Mesenchymal stem cell (in vitro differentiated cells and primary cell): ENCODE data around the gene NET1. TPM values are rescaled to one million over a fixed set of nuclear protein-coding genes. Genes with fewer than 3 reads are reported as not detected.

Source experiments
- DNase-seq: peaks from one replicate; pipeline ENCODE4 v3.0.0-alpha.2; 2013
- H2AFZ ChIP-seq: one replicate; pipeline ENCODE4 v1.6.1; 2013; ENCODE audit warnings: low read depth, mild to moderate bottlenecking, control low read depth, inconsistent platforms, low read length, moderate library complexity
- H2AK5ac ChIP-seq: 2 replicates; pipeline ENCODE4 v1.6.1; 2013; ENCODE audit warnings: low read length, moderate library complexity, mild to moderate bottlenecking, inconsistent platforms; ENCODE audit not compliant: severe bottlenecking
- H2BK120ac ChIP-seq: one replicate; pipeline ENCODE4 v1.6.1; 2013; ENCODE audit warnings: low read depth, mild to moderate bottlenecking, inconsistent platforms, low read length, moderate library complexity
- H2BK12ac ChIP-seq, 2 experiments: one replicate each; pipeline ENCODE4 v1.6.1; 2013; ENCODE audit warnings: inconsistent platforms in 2 of 2, low read length in 2 of 2, mild to moderate bottlenecking in 2 of 2, moderate library complexity in 2 of 2, control low read depth in 1 of 2
- H2BK15ac ChIP-seq: one replicate; pipeline ENCODE4 v1.6.1; 2013; ENCODE audit warnings: mild to moderate bottlenecking, low read depth, inconsistent platforms; ENCODE audit not compliant: poor library complexity, severe bottlenecking
- H2BK5ac ChIP-seq: 2 replicates; pipeline ENCODE4 v1.6.1; 2013; ENCODE audit warnings: low read depth, mild to moderate bottlenecking, low read length, control low read depth, inconsistent platforms; ENCODE audit not compliant: poor library complexity, severe bottlenecking
- H3K14ac ChIP-seq, 2 experiments: one replicate each; pipeline ENCODE4 v1.6.1; 2013; ENCODE audit warnings: inconsistent platforms in 2 of 2, low read length in 2 of 2, control low read depth in 1 of 2, mild to moderate bottlenecking in 1 of 2, moderate library complexity in 1 of 2
- H3K18ac ChIP-seq, 2 experiments: one replicate each; pipeline ENCODE4 v1.6.1; 2013; ENCODE audit warnings: inconsistent platforms in 2 of 2, low read length in 2 of 2, control low read depth in 1 of 2, low read depth in 1 of 2, mild to moderate bottlenecking in 1 of 2
- H3K23ac ChIP-seq, 2 experiments: one replicate each; pipeline ENCODE4 v1.6.1; 2013; ENCODE audit warnings: inconsistent platforms in 2 of 2, low read length in 2 of 2, mild to moderate bottlenecking in 2 of 2, moderate library complexity in 2 of 2, control low read depth in 1 of 2
- H3K27ac ChIP-seq: 2 replicates; pipeline ENCODE4 v1.5.1; 2013; ENCODE audit warnings: mild to moderate bottlenecking, moderate library complexity, low read length, control low read depth, inconsistent platforms; ENCODE audit not compliant: poor library complexity, severe bottlenecking
- H3K27me3 ChIP-seq, 2 experiments: 2 replicates each; pipeline versions ENCODE4 v1.6.1 to v1.7.0; 2013; ENCODE audit warnings: low read length in 2 of 2, mild to moderate bottlenecking in 2 of 2, moderate library complexity in 2 of 2, control low read depth in 1 of 2, inconsistent platforms in 1 of 2; ENCODE audit not compliant: control insufficient read depth in 1 of 2, insufficient read depth in 1 of 2
- H3K36me3 ChIP-seq, 2 experiments: 2 replicates each; pipeline versions ENCODE4 v1.6.1 to v1.7.0; 2013; ENCODE audit warnings: low read length in 2 of 2, control low read depth in 1 of 2, inconsistent platforms in 1 of 2, low read depth in 1 of 2, mild to moderate bottlenecking in 1 of 2; ENCODE audit not compliant: insufficient read depth in 2 of 2, control insufficient read depth in 1 of 2
- H3K4ac ChIP-seq, 2 experiments: one replicate each; pipeline ENCODE4 v1.6.1; 2013; ENCODE audit warnings: inconsistent platforms in 2 of 2, low read length in 2 of 2, mild to moderate bottlenecking in 2 of 2, moderate library complexity in 2 of 2, control low read depth in 1 of 2, low read depth in 1 of 2
- H3K4me1 ChIP-seq: 2 replicates; pipeline ENCODE4 v1.6.1; 2013; ENCODE audit warnings: low read depth, low read length, control low read depth; ENCODE audit not compliant: control insufficient read depth, insufficient read depth
- H3K4me2 ChIP-seq: 2 replicates; pipeline ENCODE4 v1.6.1; 2013; ENCODE audit warnings: low read length, mild to moderate bottlenecking, inconsistent platforms; ENCODE audit not compliant: poor library complexity, severe bottlenecking
- H3K4me3 ChIP-seq, 2 experiments: 2 replicates each; pipeline versions ENCODE4 v1.5.1 to v1.7.0; 2013; ENCODE audit warnings: low read length in 2 of 2, mild to moderate bottlenecking in 2 of 2, control low read depth in 1 of 2, low read depth in 1 of 2; ENCODE audit not compliant: insufficient read depth in 1 of 2
- H3K79me1 ChIP-seq: replicated peaks from 2 replicates; pipeline ENCODE4 v1.6.1; 2013; ENCODE audit warnings: mild to moderate bottlenecking, control low read depth, low read length, inconsistent platforms; ENCODE audit not compliant: poor library complexity, severe bottlenecking
- H3K9ac ChIP-seq: 2 replicates; pipeline ENCODE4 v1.7.0; 2013; ENCODE audit warnings: mild to moderate bottlenecking, low read length, moderate library complexity
- H3K9me3 ChIP-seq: 2 replicates; pipeline ENCODE4 v1.7.0; 2013; ENCODE audit warnings: mild to moderate bottlenecking, low read length; ENCODE audit not compliant: control insufficient read depth
- H4K8ac ChIP-seq: one replicate; pipeline ENCODE4 v1.6.1; 2013; ENCODE audit warnings: inconsistent platforms, mild to moderate bottlenecking, low read length, moderate library complexity
- H4K91ac ChIP-seq: one replicate; pipeline ENCODE4 v1.6.1; 2013; ENCODE audit warnings: mild to moderate bottlenecking, low read length, inconsistent platforms
- WGBS: methylation state at CpG from one replicate; pipeline ENCODE4 v1.1.7; 2013; ENCODE audit warnings: mixed read lengths; 5-methylcytosine and 5-hydroxymethylcytosine counted together
- polyA plus RNA-seq, 2 experiments: library from polyadenylated mRNA; stranded (reverse); fragments of 200-250 nt; gene quantifications; one replicate each; pipeline ENCODE4 v1.2.3, GENCODE V29; 2013

NET1 gene
- 10.2 TPM for polyA plus RNA-seq (2013, experiment 1 of 2)
- 10.9 TPM for polyA plus RNA-seq (2013, experiment 2 of 2)

DNA sequence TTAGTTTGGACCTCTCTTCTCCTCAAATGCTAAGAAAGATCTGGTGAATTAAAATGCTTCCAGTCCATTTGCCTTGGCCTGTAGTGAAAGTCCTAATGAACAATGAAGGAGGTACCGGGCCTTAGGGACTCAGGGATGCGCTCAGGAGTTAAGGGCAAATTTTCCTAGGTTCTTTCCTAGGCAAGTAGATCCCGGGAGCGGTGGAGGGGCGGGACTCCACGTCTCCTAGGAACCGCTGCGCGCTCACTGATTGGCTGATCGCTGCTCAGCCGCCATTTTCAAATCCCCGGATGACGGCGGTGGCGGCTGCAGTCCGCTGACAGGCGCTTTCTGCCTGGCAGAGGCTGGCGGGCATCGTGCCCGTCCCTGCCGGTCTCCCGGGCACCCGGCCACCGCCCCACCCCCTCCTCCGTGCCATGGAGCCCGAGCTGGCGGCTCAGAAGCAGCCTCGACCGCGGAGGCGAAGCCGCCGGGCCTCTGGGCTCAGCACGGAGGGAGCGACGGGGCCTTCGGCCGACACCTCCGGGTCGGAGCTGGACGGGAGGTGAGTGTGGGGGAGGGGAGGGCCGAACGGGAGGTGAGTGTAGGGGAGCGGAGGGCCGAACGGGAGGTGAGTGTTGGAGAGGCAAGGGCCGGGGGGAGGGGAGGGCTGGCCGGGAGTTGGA, at the start of gene NET1:
TSS of gene NET1 (plus strand) at position 281 of the 665 bp plus-strand sequence. CDS start at position 417, 136 bp downstream.
- Histone ChIP-seq H3K4me3 (peak within 1 kb of the TSS; percentile 80 to 87), H3K4ac (no peak within 1 kb of the TSS), H3K36me3 (peaks cover 0 to 3% of the 10 kb centered on the region in 2 experiments), H2AFZ (no peak within 1 kb of the TSS), H3K14ac (no peak within 1 kb of the TSS), H4K91ac (no peak within 1 kb of the TSS), H3K9me3 (no peaks in the 10 kb centered on the region), H2BK5ac (no peak within 1 kb of the TSS), H3K9ac (peak within 1 kb of the TSS; percentile 80), H2BK15ac (no peak within 1 kb of the TSS), H3K27ac (no peak within 1 kb of the TSS), H3K79me1 (peaks cover 9% of the 10 kb centered on the region), H3K27me3 (peaks cover 0 to 6% of the 10 kb centered on the region in 2 experiments), H3K4me2 (peak within 1 kb of the TSS; percentile 74), H3K23ac (no peak within 1 kb of the TSS), H2BK12ac (no peak within 1 kb of the TSS), H3K4me1 (no peaks in the 10 kb centered on the region), H2BK120ac (no peak within 1 kb of the TSS), H3K18ac (peak within 1 kb of the TSS in 1 of 2 experiments; percentile 50), H4K8ac (no peak within 1 kb of the TSS), H2AK5ac (no peak within 1 kb of the TSS)
- under 1% methylated on average over 35 of the region's 48 CpGs for WGBS
- peak; percentile 89 for DNase-seq

DNA sequence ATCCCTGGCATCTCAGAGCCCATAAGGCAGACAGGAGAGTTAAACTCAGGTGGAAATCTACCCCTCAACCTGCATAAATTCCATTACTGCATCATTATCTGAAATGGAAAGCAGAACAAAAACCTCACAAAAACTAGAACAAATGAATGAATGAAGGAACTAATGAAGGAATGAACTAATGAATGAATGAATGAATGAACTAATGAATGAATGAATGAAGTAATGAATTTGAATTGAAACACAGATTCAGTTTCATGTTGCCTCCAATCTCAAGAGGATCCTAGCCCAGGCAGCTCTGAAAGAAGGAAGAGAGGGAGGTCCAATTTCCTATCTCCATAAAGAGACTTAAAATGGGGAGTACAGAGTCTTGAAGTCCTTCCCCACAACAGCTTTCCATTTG, 49.5 kb upstream of the NET1 start:
- no peak overlapping the region for H2AK5ac ChIP-seq
- H2BK12ac ChIP-seq: no peak overlapping the region
- H2BK15ac ChIP-seq: no peak overlapping the region
- no peak overlapping the region for H2AFZ ChIP-seq
- no peak overlapping the region for H3K18ac ChIP-seq
- H3K36me3 ChIP-seq: no peaks in the 10 kb centered on the region
- no peak overlapping the region for H3K4me3 ChIP-seq
- H3K79me1 ChIP-seq: no peaks in the 10 kb centered on the region
- no peak overlapping the region for H3K4ac ChIP-seq
- H3K27me3 ChIP-seq: peaks cover 29 to 76% of the 10 kb centered on the region in 2 experiments
- H3K9me3 ChIP-seq: no peaks in the 10 kb centered on the region
- no peak overlapping the region for H3K23ac ChIP-seq
- H3K14ac ChIP-seq: no peak overlapping the region
- H3K4me1 ChIP-seq: no peaks in the 10 kb centered on the region
- DNase-seq: no peak
- H3K27ac ChIP-seq: no peak overlapping the region
- no peak overlapping the region for H3K4me2 ChIP-seq
- H3K9ac ChIP-seq: no peak overlapping the region
- H4K8ac ChIP-seq: no peak overlapping the region
- H2BK5ac ChIP-seq: no peak overlapping the region
- H2BK120ac ChIP-seq: no peak overlapping the region
- no peak overlapping the region for H4K91ac ChIP-seq

GRCh38 chr10:5364374-5364773, 48.0 kb upstream of the NET1 start:
- Histone ChIP-seq H2BK12ac (no peak overlapping the region), H2AFZ (no peak overlapping the region), H3K27me3 (peaks cover 34 to 82% of the 10 kb centered on the region in 2 experiments), H3K14ac (no peak overlapping the region), H4K8ac (no peak overlapping the region), H2BK120ac (no peak overlapping the region), H2BK5ac (no peak overlapping the region), H3K9me3 (no peaks in the 10 kb centered on the region), H3K4me3 (no peak overlapping the region), H3K18ac (no peak overlapping the region), H4K91ac (no peak overlapping the region), H3K23ac (no peak overlapping the region), H2AK5ac (no peak overlapping the region), H3K79me1 (no peaks in the 10 kb centered on the region), H2BK15ac (no peak overlapping the region), H3K36me3 (no peaks in the 10 kb centered on the region), H3K4ac (no peak overlapping the region), H3K9ac (no peak overlapping the region), H3K4me2 (no peak overlapping the region), H3K4me1 (no peaks in the 10 kb centered on the region), H3K27ac (no peak overlapping the region)
- WGBS: 93% methylated on average over 9 of the region's 11 CpGs
- no peak for DNase-seq

DNA sequence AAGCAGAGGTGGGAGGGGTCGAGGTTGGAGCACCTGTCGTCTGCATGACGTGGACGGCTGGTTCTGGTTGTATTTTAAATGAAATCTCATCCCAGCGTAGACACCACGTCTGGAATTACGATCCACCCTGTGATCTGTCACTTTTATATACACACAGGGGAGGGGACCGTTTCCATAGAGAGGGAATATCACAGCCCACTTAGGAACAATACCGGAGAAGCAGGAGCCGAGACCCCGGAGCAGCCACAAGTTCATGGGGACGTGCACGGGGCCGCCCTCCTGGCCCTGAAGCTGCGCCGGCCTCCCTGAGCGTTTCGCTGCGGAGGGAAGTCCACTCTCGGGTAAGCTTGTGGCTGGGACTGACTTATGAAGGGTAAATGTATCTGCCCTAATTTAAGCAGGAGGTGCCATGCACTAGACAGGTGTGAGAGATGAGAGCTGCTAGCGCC, 47.4 kb upstream of the NET1 start, which contains the start of gene UCN3:
TSS of gene UCN3 (plus strand) at position 77 of the 449 bp plus-strand sequence. CDS start 8,755 bp downstream, outside the sequence.
- Histone ChIP-seq H4K8ac (no peak within 1 kb of the TSS), H2BK15ac (no peak within 1 kb of the TSS), H3K9me3 (no peaks in the 10 kb centered on the region), H3K4ac (no peak within 1 kb of the TSS), H3K9ac (no peak within 1 kb of the TSS), H3K27ac (no peak within 1 kb of the TSS), H3K4me2 (no peak within 1 kb of the TSS), H3K36me3 (no peaks in the 10 kb centered on the region), H2BK12ac (no peak within 1 kb of the TSS), H2AFZ (no peak within 1 kb of the TSS), H3K79me1 (no peaks in the 10 kb centered on the region), H3K4me1 (no peaks in the 10 kb centered on the region), H3K14ac (no peak within 1 kb of the TSS), H3K4me3 (no peak within 1 kb of the TSS), H3K27me3 (peaks cover 34 to 82% of the 10 kb centered on the region in 2 experiments), H2AK5ac (no peak within 1 kb of the TSS), H2BK5ac (no peak within 1 kb of the TSS), H3K23ac (no peak within 1 kb of the TSS), H2BK120ac (no peak within 1 kb of the TSS), H3K18ac (no peak within 1 kb of the TSS), H4K91ac (no peak within 1 kb of the TSS)
- DNase-seq: no peak
- WGBS: 84% methylated on average over 21 of the region's 21 CpGs
